Ishikawa (cell line): ENCODE measurements around the gene KLF1.

Experiments
- EP300 ChIP-seq: IDR thresholded peaks from 2 replicates; pipeline ENCODE4 v1.6.1; 2012; ENCODE audit warnings: borderline replicate concordance
- NFIC ChIP-seq: IDR thresholded peaks from 2 replicates; pipeline ENCODE4 v1.6.1; 2012
- RAD21 ChIP-seq: IDR thresholded peaks from 2 replicates; pipeline ENCODE4 v1.6.1; 2012; ENCODE audit warnings: low read depth
- REST ChIP-seq: IDR thresholded peaks from 2 replicates; pipeline ENCODE4 v1.6.1; 2012; ENCODE audit warnings: low read depth, mild to moderate bottlenecking
- YY1 ChIP-seq: IDR thresholded peaks from 2 replicates; pipeline ENCODE4 v1.6.1; 2012; ENCODE audit warnings: low read depth
- ZBTB7A ChIP-seq: IDR thresholded peaks from 2 replicates; pipeline ENCODE4 v1.6.1; 2012; ENCODE audit warnings: low read depth

GRCh38 chr19:12896460-12896859 lies 9.5 kb upstream of the KLF1 start:
- TF ChIP-seq YY1 (no peak), RAD21 (no peak), EP300 (no peak), REST (no peak), NFIC (no peak), ZBTB7A (no peak)
